Amniotic stem cell (primary cell): ENCODE results near the gene MYO1D.

Experiments
- DNase-seq: peaks from one replicate; lab custom pipeline; 2025; lab: John Stamatoyannopoulos, UW

Gene MYO1D

GRCh38 chr17:32622540-32622939 lies 254.4 kb downstream of the MYO1D start:
- no peak for DNase-seq

DNA sequence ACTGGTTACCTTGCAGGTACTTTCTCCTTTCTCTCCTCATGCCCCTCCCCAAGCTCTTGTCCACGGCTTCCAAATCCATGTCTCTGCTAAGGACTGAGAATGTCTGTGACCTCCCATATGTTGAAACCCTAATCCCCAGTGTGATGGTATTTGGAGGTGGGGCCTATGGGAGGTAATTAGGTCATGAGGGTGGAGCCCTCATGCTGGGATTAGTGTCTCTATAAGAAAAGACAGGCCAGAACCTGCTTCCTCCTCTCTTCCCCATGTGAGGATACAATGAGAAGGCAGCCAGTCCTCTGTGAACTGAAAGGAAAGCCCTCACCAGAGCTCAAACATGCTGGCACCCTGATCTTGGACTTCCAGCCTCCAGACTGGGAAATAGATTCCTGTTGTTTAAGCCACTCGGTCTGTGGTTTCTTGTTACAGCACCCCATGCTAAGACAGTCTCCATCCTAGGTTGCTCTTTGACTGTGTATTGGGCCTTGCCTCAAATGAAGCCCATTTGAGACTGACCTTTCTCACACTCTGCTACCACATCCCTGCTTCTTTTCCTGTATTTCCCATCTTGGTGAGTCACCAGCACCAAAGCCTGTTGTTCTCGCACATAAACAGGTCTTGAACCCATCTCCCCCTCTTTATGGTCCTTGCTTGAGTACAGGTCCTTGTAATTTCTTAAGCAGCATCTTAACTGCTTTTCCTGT lies 255.2 kb downstream of the MYO1D start:
- no peak for DNase-seq

DNA sequence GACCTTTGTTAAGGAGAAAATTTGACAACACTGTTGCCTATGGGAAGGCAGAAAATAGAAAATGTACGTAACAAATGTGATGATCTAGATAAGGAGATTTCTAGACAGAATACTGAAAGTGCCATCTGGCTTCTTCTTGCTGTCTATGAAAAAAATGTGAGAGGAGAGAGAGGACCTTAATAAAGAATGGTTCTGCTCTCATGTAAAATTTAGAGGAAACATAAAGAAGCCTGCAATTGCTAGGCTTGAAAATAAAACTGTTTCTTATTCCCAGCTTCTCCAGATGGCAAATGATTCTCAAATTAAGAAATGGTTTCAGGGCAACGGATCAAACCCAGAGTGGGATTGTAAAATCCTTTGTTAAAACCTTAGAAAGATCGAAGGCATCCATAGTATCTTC lies 261.6 kb downstream of the MYO1D start:
- DNase-seq, result no peak

DNA sequence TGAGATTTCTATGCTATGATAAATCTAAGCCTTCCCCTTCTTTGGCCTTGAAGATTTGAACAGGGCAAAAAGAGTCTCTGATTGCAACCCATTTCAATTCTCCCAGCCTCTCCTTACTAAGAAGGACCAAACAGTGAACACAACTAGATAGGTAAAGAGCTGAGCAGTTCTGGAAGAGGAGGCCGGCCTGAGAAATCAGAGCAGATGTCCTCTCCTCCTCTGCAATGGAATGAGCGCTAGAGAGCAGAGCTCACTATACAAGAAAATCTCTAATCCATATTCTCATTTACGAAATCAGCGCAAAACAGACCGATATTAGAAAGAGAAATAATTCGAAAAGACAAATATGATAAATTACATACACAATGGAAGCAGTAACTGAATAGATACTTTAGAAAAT lies 266.0 kb downstream of the MYO1D start:
- DNase-seq, result no peak

GRCh38 chr17:32609884-32610650 lies 266.9 kb downstream of the MYO1D start:
- DNase-seq, result no peak

GRCh38 chr17:32609085-32609484 lies 267.8 kb downstream of the MYO1D start:
- DNase-seq, result no peak

DNA sequence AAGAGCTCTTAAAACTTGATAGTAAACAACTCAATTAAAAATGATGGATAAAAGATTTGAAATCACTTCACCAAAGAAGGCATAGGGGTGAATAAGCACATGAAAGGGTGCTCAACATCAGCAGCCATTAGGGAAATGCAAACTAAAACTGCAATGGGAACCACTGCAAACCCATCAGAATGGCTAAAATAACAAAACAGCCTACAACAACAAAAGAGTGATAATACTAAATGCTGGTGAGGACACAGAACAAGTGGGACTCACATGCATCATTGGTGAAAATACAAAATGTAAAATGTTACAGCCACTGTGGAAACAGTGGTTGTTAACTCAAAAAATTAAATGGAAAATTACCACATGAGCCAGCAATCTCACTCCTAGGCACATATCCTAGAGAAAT lies 268.7 kb downstream of the MYO1D start:
- DNase-seq, result no peak

- DNase-seq, result no peak
Observed at GRCh38 chr17:32604966-32605365, 272.0 kb downstream of the MYO1D start.

DNA sequence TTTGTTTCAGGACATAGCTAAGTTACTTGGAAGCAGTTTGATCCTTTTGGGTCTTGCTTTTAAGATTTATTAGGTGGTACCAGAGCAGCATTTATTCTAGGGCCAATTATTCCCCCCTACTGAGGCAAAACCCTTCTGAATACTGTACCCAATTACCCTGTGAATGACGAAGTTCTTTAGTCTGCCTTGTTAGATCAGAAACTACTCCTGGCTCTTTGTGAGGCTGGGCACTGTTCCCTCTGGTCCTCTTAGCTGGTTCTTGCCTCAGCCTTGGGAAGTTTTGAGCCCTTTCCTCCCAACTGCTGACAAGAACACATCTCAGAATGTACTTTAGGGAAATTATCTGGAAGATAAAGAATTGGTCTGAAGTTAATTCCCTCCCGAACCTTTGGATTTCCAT lies 274.5 kb downstream of the MYO1D start:
- DNase-seq, result no peak

DNA sequence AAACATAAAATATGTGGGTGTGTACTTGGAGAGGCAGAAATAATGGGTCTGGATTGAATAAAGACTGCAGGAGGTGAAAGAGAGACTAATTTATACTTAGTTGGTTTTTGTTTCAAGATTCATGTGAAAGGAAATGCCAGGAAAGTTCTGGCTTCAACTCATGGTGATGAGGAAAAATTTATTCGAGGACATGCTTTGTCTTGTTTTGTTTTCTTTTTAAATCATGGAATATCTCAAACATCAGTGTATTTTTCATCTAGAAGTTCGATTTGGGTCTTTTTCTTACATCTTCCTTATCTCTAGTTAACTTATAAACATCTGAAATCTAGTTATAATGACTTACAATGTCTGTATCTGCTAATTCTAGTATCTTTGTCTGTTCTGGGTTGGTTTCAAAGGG lies 275.1 kb downstream of the MYO1D start:
- DNase-seq, result no peak

DNA sequence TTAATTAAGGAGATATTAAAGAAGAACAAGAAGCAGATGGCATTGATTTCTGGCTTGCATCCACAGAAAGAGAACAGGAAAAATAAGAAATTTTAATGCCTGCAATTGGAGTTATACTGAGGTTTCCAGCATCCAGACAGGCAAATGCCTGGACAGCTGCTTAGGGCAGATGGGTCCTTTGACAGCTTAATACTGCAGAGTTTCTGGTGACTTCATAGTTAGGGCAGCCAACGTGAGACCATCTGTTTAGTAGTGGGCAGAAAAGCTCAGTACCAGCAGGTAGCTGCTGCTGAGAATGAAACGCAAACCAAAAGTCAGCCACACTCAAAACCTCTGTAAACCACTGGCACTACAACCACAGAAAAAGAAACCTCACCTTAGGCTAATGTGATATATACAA lies 280.3 kb downstream of the MYO1D start:
- no peak for DNase-seq

- no peak for DNase-seq
Observed at GRCh38 chr17:32596206-32596605, 280.7 kb downstream of the MYO1D start.

- no peak for DNase-seq
Observed at GRCh38 chr17:32593003-32593402, 283.9 kb downstream of the MYO1D start.

DNA sequence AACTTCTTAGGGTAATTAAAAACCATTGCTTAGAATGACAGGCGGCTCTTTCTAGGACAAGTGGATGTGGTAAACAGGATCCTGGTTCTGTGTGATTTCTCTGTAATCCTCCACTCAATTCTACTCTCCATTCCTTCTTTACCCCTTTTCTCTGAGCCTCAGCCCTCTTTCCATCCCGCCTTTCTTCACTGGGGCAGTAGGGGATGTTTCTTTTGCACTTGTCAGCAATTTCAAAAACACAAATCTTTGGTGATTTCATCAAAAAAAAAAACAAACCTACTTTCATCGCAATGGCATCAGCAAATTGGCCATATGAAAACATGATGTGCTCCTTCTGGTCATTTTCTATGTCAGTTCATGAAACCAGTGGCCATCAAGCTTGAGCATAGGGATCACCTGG lies 285.5 kb downstream of the MYO1D start:
- DNase-seq, result no peak

DNA sequence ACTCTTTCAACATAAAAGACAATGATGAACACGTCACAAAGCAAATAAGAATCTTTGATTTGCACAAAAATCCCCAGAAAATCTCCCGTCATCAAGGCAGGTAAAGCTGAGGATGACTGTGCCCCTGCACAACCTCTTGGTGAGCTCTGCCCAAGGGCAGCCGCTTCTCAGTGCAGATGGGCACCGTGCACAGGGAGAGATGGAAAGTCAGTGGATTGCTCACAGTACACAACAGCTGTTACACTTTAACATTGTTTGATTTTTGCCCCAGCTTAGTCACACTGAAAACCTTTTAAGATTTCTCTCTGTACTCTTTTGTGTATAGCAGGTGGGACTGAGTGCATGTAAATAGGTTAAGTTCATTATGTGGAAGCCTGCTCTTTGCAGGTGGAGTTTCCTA lies 285.9 kb downstream of the MYO1D start:
- no peak for DNase-seq

DNA sequence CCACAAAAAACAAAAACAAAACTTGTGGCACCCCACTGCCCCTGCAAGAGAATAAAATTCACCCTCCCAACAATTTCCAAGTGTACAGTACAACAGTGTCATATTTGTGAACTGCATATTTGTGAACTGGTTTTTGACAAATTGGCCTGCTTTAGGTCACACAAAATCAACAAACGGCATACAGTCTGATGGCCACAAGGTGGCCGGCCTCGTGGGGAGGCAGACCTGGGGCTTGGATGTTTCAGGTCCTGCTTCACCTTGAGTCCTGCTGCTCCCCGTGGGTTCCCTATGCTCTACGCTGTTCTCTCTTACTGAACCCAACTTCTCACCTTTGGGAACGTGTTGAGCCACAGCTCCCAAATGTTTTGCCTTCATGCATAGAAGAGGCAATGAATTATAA lies 287.9 kb downstream of the MYO1D start:
- no peak for DNase-seq

DNA sequence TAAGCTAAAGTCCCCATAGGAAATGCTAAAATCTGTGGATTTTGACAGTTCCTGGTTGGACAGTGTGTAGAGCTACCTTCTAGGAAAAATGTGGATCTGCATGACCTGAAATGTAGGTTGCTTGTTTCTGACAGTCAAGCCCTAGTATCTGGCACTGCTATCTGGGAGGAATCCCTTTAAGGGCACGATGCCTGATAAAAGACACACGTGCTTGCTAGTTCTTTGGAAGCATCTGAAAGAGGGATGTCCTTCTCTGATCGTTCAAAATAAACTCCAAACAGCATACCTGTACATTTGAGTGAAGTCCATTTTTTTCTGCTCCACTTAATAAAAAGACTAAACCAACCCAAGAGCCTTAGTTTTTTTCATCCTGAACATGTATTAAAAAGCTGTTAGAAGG lies 288.8 kb downstream of the MYO1D start:
- no peak for DNase-seq

DNA sequence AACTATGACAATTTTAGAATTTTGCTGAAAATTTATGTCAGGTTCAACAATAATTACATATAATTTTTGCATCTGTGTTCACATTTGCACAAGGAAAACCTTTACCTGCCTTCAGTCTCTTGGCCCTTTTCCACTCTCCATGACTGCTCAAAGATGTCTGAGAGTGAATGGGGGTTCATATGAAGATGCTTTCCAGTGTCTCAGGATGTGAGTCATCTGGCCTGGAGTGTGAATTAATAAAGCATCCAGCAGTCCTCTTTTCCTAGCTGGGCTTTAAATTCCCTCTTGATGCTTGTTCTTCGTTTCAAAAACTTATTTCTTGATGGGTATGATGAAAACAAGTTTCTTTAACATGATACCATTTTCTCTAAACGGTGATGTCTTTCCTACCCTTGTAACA lies 290.3 kb downstream of the MYO1D start:
- DNase-seq, result no peak

- no peak for DNase-seq
Observed at GRCh38 chr17:32584792-32585191, 292.1 kb downstream of the MYO1D start.

GRCh38 chr17:32583053-32583452 lies 293.9 kb downstream of the MYO1D start:
- DNase-seq, result no peak

- no peak for DNase-seq
Observed at GRCh38 chr17:32575852-32576251, 301.1 kb downstream of the MYO1D start.

DNA sequence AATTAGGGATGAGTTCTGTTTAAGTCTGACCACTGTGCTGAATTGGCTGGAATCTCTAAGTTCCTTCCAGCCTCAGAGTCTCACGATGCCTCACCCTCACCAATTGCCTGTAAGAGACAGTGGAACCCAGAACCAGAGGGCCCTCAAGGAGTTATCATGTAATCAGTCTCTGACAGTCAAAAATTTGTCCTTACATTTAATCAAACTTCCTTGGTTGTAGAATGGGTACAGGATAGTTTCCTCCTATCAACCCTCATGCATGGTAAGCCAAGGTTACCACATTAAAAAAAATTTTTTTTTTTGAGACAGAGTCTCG lies 306.9 kb downstream of the MYO1D start:
- no peak for DNase-seq

DNA sequence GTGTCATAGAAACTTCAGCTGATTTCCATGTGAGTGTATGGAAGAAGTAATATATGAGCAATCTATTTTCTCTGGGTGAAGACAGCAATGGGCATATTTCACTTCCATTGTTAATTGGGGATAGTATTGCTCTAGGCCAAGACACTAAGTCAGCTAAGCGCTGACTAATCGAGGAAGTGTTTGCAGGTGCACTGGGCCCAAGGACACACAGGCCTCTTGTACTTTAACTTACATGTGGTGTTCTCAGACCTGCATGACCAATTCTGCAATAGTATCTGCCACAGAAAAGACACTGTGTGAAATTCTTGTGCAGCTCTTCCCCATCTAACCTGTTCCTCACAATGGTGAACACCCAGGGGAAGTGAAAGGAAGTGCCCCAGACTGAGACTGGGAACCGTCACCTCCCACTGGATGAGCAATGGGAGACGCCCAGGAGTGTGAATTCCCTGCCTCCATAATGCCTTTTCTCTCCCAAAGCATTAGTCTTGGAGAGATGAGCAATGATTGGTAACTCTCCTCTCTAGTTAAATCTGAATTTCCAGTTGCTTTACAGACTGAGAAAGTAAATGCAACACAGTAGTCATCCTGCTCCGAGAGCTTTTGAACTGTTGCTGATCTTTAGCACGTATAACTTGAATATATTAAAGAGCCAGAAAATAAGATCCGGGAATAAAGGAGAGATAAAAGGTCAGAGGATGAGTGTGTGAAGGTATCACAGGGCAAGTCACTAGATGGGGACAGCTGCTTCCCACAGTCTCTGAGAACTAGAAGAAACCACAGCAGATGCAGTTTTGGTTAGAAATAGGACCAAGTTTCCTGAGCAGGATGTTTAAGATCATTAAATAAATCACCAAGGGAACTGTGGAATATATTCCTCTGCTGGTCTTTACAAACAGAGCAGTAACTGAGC lies 307.5 kb downstream of the MYO1D start:
- no peak for DNase-seq
